Bronchial epithelial cell (primary cell): Measurements from ENCODE around the gene PLS1. TPM values are rescaled to one million over a fixed set of nuclear protein-coding genes. Genes with fewer than 3 reads are reported as not detected.
"Not testable (repeated sequence)": the region's sequence is repeated elsewhere in the genome, so short reads cannot be mapped to it uniquely, and the experiment has no call there.

Experiments used
- DNase-seq: peaks from one replicate; pipeline ENCODE4 v3.0.0-alpha.2; 2010; ENCODE audit warnings: low read depth
- FAIRE-seq: peaks from 2 replicates; lab custom pipeline; 2011; peaks lifted over from hg19 to GRCh38; lab: Jason Lieb, UNC
- H3K27me3 ChIP-seq: 2 replicates; pipeline ENCODE4 v1.5.1; 2011; ENCODE audit warnings: low read length; ENCODE audit not compliant: control insufficient read depth, insufficient read depth
- H3K36me3 ChIP-seq: 2 replicates; pipeline ENCODE4 v1.5.1; 2011; ENCODE audit warnings: low read length; ENCODE audit not compliant: control insufficient read depth, insufficient read depth
- H3K4me3 ChIP-seq: 2 replicates; pipeline ENCODE4 v1.5.1; 2011; ENCODE audit warnings: mild to moderate bottlenecking, low read depth, low read length, control low read depth
- CTCF ChIP-seq: IDR thresholded peaks from 2 replicates; pipeline ENCODE4 v1.5.1; 2011; ENCODE audit warnings: mild to moderate bottlenecking, moderate library complexity, low read length, control low read depth, inconsistent platforms; ENCODE audit not compliant: insufficient read depth, severe bottlenecking
- total RNA-seq: library from RNA; depleted of rRNA; stranded (reverse); fragments of >200 nt; gene quantifications from 2 replicates; pipeline ENCODE4 v1.2.1, GENCODE V29; 2014

PLS1 gene
- total RNA-seq, 1 donor from 2014 or later, result 17.1 TPM

- Histone ChIP-seq H3K27me3 (no peaks in the 10 kb centered on the region), H3K36me3 (no peaks in the 10 kb centered on the region), H3K4me3 (no peak overlapping the region)
- FAIRE-seq (no peak), DNase-seq (no peak)
- no peak for TF ChIP-seq CTCF
These were observed 142.2 kb downstream of the PLS1 start for GRCh38 chr3:142738396-142738795.

GRCh38 chr3:142746646-142747045, 150.5 kb downstream of the PLS1 start:
- Histone ChIP-seq H3K36me3 (no peaks in the 10 kb centered on the region), H3K27me3 (no peaks in the 10 kb centered on the region), H3K4me3 (no peak overlapping the region)
- DNase-seq (no peak), FAIRE-seq (no peak)
- no peak for TF ChIP-seq CTCF

- not testable (repeated sequence) for H3K4me3 ChIP-seq, DNase-seq, FAIRE-seq, H3K36me3 ChIP-seq, H3K27me3 ChIP-seq
These were observed 154.3 kb downstream of the PLS1 start for GRCh38 chr3:142750531-142750930.

- FAIRE-seq, H3K36me3 ChIP-seq, H3K27me3 ChIP-seq, DNase-seq, H3K4me3 ChIP-seq: not testable (repeated sequence)
These were observed 156.4 kb downstream of the PLS1 start for GRCh38 chr3:142752605-142753004.

- TF ChIP-seq CTCF, result no peak
- H3K27me3 ChIP-seq, result no peaks in the 10 kb centered on the region
- no peak overlapping the region for H3K4me3 ChIP-seq
- H3K36me3 ChIP-seq, result no peaks in the 10 kb centered on the region
- DNase-seq, result no peak
- no peak for FAIRE-seq
These were observed 158.3 kb downstream of the PLS1 start for GRCh38 chr3:142754494-142754893.

Other genes starting within 250 kb of the PLS1 start
- 15.0 and 31.6 TPM in 2 replicates for gene XRN1, start 148.4 kb upstream of the PLS1 start, total RNA-seq
- gene ATR, start 17.7 kb upstream of the PLS1 start, total RNA-seq, result 17.3 and 22.4 TPM in 2 replicates
- gene TRPC1, start 127.6 kb downstream of the PLS1 start, total RNA-seq, result 3.9 and 8.8 TPM in 2 replicates